Aorta (tissue), 5 donors: ENCODE results near the gene NOD2. TPM values are rescaled to one million over a fixed set of nuclear protein-coding genes. Genes with fewer than 3 reads are reported as not detected.

Experiments
- ATAC-seq: fragments of 200-7000 bp; cut with Tn5 transposase; one replicate; pipeline ENCODE4 v1.9.1; 2022; ENCODE audit warnings: moderate library complexity; ENCODE audit not compliant: low FRiP score
- DNase-seq, 2 donors: peaks; one replicate each; pipeline ENCODE4 v3.0.0-alpha.2; 2020
- H3K27ac ChIP-seq, 2 donors: one replicate each; pipeline ENCODE4 v1.5.1; 2013; ENCODE audit warnings: low read length in 2 of 2, mild to moderate bottlenecking in 2 of 2, moderate library complexity in 2 of 2, control low read depth in 1 of 2, inconsistent platforms in 1 of 2, low read depth in 1 of 2
- H3K27me3 ChIP-seq, 2 donors: one replicate each; pipeline ENCODE4 v1.6.1; 2013; ENCODE audit warnings: control low read depth in 1 of 2, low read length in 1 of 2, mild to moderate bottlenecking in 1 of 2, moderate library complexity in 1 of 2; ENCODE audit not compliant: insufficient read depth in 2 of 2, control insufficient read depth in 1 of 2
- H3K36me3 ChIP-seq, 2 donors: one replicate each; pipeline ENCODE4 v1.6.1; 2013; ENCODE audit warnings: control low read depth in 1 of 2, low read length in 1 of 2, mild to moderate bottlenecking in 1 of 2; ENCODE audit not compliant: insufficient read depth in 2 of 2, control insufficient read depth in 1 of 2
- H3K4me1 ChIP-seq, 2 donors: one replicate each; pipeline ENCODE4 v1.6.1; 2013; ENCODE audit warnings: low read length in 2 of 2, control low read depth in 1 of 2, mild to moderate bottlenecking in 1 of 2, moderate library complexity in 1 of 2; ENCODE audit not compliant: insufficient read depth in 2 of 2, control insufficient read depth in 1 of 2
- H3K4me3 ChIP-seq, 2 donors: one replicate each; pipeline ENCODE4 v1.5.1; 2013; ENCODE audit warnings: low read length in 2 of 2, control low read depth in 1 of 2, mild to moderate bottlenecking in 1 of 2
- H3K9me3 ChIP-seq: one replicate; pipeline ENCODE4 v1.6.1; 2013; ENCODE audit warnings: mild to moderate bottlenecking, low read length; ENCODE audit not compliant: control insufficient read depth
- WGBS, 2 donors: extraction: QIAGEN DNeasy Blood & Tissue Kit; methylation state at CpG; one replicate each; pipeline ENCODE4 v1.1.7; 2013; 5-methylcytosine and 5-hydroxymethylcytosine counted together
- intact Hi-C, 2 donors: fragments of 100-400 bp; cut with DNase I; formaldehyde crosslinking; loops; one replicate each; pipeline versions ENCODE4 v1.14.2 to v1.15.0; 2022
- polyA plus RNA-seq, 2 donors: library from polyadenylated mRNA; stranded (reverse); fragments of 200-250 nt; gene quantifications; one replicate each; pipeline ENCODE4 v1.2.3, GENCODE V29; 2013
- total RNA-seq, 2 donors: library from RNA; stranded (reverse); fragmentation: NEBNext Ultra II Directional; extraction: Animal tissue kit (Norgen Biotek cat#: 25700); gene quantifications; one replicate each; pipeline ENCODE4 v1.2.1, GENCODE V29; 2021
- donor health status: healthy with polysubstance abuse.
- donor health status: Bipolar disorder and iron deficiency.
- donor health status: DM: no; HTN: no; CAD: no.
- donor health status: DM: no; HTN: no; CAD: no.
- donor health status: DM: yes; HTN: yes; CAD: no.

Gene NOD2
- total and polyA plus RNA-seq, 4 donors, result 0.31 to 9.3 (median 2.0) TPM

DNA sequence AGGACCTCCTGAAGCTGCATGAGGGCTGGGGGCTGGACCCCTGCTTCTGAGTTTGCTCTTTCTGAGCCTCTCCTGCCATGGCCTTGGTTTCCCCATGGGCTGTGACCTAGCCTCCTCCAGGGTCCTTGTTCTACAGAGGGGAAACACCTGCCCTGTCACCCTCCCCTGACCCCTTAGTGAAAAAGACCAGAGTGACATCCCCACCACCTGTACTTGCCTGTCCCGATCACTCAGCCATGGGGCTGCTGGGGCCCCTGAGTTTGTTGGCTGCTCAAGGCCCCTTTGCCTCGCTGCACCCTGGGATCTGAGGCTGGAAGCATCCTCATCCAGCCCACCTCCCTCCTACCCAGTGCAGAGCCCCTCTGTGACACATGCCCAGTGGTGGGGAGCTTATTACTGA, 800 bp downstream of the NOD2 start:
- no peaks in the 10 kb centered on the region for H3K9me3 ChIP-seq
- no peak overlapping the region for H3K4me3 ChIP-seq
- H3K36me3 ChIP-seq, result no peaks in the 10 kb centered on the region
- ATAC-seq (no peak), DNase-seq (no peak)
- intact Hi-C loops, result loop anchor here in 1 of 2 donors (10.0 kb wide), 1 partner anchor 111 kb away; no protein-coding TSS in a partner anchor
- H3K27ac ChIP-seq, result no peak overlapping the region
- 94 to 97% methylated on average over 2 of the region's 2 CpGs for WGBS, 2 donors
- no peaks in the 10 kb centered on the region for H3K4me1 ChIP-seq
- H3K27me3 ChIP-seq, result no peaks in the 10 kb centered on the region

DNA sequence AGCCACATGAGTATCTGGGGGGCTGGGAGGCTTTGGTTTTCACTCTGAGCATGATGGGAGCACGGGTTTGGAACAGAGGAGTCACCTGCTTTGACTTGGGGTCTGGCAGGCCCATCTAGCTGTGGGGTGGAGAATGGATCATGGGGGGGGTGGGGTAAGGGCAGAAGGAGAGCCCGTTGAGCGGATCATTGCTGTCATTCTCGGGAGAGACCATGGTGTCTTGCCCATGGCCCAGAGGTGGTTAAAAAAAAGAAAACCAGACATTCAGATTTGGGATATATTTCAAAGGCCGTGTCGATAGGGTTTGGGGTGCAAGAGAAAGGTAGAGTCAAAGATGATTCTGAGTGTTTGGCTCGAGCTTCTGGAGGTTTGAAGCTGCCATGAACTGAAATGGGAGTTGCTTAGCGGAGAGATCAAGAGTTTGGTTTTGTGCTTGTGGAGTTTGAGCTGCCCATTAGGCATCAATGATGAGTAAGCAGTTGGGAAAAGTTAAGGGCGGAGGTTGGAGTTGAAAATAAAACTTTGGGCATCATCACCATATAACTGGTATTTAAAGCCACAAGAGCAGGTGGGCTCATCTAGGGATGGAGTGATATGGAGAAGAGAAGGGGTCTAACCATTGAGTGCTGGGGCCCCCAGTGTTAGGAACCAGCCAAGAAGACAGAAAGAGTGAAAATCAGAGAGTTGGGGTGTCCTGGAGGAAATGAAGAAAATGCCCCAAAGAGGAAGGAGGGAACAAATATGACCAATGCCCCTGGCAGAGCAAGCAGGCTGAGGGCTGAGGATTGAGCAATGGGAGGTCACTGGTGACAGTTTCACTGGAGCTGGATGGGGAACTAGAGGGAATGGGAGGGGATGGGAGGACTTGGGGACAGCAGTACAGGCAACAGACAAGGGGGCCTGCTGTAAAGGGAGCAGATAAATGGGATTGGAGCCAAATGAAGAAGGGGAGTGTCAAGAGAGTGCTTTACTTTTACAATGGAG, 1.9 kb downstream of the NOD2 start:
- no peak overlapping the region for H3K4me3 ChIP-seq
- no peak overlapping the region for H3K27ac ChIP-seq
- 96 to 98% methylated on average over 9 of the region's 9 CpGs for WGBS, 2 donors
- ATAC-seq (no peak), DNase-seq (peak in 1 of 2 donors; percentile 77)
- no peaks in the 10 kb centered on the region for H3K4me1 ChIP-seq
- intact Hi-C loops, result loop anchor here in 1 of 2 donors (5.0 to 10.0 kb wide), 2 partner anchors 47 to 109 kb away; partner anchors contain the start of gene CYLD
- no peaks in the 10 kb centered on the region for H3K27me3 ChIP-seq
- H3K9me3 ChIP-seq, result no peaks in the 10 kb centered on the region
- no peaks in the 10 kb centered on the region for H3K36me3 ChIP-seq

DNA sequence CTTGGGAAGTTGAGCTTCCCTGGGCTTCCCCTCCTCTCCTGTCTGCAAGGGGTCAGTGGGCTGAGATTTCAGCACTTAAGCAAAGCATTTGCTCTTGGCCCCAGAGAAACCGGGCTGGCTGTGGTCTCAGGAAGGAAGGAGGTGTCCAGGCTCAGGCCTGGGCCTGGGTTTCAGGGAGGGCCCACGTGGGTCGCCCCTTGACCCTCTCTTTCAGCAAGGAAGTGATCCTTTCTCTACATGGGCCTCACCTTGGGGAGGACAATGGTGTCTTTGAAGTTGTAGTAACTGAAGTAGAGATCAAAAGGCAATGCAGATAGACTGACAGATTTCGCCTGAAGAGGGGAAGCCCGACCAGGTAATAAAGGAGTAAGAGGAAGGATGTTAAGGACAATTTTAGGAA, 2.7 kb downstream of the NOD2 start:
- Histone ChIP-seq H3K4me3 (no peak overlapping the region), H3K27me3 (no peaks in the 10 kb centered on the region), H3K27ac (no peak overlapping the region), H3K9me3 (no peaks in the 10 kb centered on the region), H3K36me3 (no peaks in the 10 kb centered on the region), H3K4me1 (no peaks in the 10 kb centered on the region)
- intact Hi-C loops, result loop anchor here in 1 of 2 donors (5.0 to 10.0 kb wide), 2 partner anchors 46 to 109 kb away; partner anchors contain the start of gene CYLD
- WGBS, 2 donors, result 89 to 92% methylated on average over 5 of the region's 5 CpGs
- ATAC-seq (no peak), DNase-seq (no peak)

DNA sequence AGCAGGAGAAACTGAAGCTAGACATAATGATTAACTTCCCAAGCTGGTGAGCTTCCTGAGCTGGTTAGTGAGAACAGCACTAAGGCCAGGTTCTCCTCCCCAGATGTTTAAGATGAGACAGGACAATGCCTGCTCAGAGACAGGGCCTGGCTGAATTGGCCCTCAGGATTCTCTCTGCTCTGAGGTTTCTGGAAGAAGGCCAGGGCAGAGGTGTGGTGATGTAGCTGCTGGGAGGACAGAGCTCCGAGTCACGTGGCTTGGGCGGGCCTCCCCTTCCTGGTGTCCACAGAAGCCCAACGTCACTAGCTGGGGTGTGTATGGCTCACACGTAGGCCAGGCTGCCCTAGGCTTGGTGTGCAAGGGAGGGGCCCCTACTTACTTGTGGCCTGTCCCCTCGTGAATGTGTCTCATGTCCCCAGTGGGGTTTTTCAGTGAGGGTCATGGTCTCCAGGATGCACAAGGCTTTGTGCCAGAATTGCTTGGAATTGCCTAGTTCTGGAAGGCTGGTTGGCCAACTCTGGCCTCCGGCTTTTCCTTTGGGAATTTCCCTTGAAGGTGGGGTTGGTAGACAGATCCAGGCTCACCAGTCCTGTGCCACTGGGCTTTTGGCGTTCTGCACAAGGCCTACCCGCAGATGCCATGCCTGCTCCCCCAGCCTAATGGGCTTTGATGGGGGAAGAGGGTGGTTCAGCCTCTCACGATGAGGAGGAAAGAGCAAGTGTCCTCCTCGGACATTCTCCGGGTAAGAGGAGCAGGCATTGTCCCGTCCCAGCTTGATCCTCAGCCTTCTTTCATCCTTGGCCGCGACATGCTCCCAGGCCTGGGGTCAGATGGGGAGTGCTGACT, 3.4 kb downstream of the NOD2 start:
- Histone ChIP-seq H3K27me3 (no peaks in the 10 kb centered on the region), H3K4me3 (no peak overlapping the region), H3K4me1 (no peaks in the 10 kb centered on the region), H3K27ac (no peak overlapping the region), H3K9me3 (no peaks in the 10 kb centered on the region), H3K36me3 (no peaks in the 10 kb centered on the region)
- intact Hi-C loops, result loop anchor here in 1 of 2 donors (5.0 to 10.0 kb wide), 2 partner anchors 46 to 108 kb away; partner anchors contain the start of gene CYLD
- DNase-seq, result peak; percentile 89 to 92
- 73 to 75% methylated on average over 15 of the region's 15 CpGs for WGBS, 2 donors
- peak; percentile 63 for ATAC-seq

DNA sequence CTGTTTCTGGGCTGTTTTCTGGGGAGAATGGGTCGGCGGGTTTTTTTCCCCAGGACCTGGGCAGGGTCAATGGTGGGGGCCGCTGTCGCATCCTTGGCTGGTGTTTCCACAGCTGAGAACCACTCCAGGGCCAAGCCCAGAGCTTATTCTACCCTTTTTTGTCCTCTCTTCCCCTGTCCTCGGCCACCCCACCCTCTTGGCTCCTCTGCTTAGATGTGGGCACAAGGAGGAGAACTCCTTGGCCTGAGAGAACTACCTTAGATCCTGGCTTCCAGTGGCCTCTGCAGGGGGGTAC, 4.0 kb downstream of the NOD2 start:
- no peak overlapping the region for H3K27ac ChIP-seq
- 92 to 94% methylated on average over 5 of the region's 5 CpGs for WGBS, 2 donors
- intact Hi-C loops, result loop anchor here in 1 of 2 donors (5.0 to 10.0 kb wide), 2 partner anchors 45 to 107 kb away; partner anchors contain the start of gene CYLD
- H3K27me3 ChIP-seq, result no peaks in the 10 kb centered on the region
- no peaks in the 10 kb centered on the region for H3K4me1 ChIP-seq
- no peaks in the 10 kb centered on the region for H3K9me3 ChIP-seq
- no peak for DNase-seq
- H3K4me3 ChIP-seq, result no peak overlapping the region
- H3K36me3 ChIP-seq, result no peaks in the 10 kb centered on the region
- no peak for ATAC-seq

DNA sequence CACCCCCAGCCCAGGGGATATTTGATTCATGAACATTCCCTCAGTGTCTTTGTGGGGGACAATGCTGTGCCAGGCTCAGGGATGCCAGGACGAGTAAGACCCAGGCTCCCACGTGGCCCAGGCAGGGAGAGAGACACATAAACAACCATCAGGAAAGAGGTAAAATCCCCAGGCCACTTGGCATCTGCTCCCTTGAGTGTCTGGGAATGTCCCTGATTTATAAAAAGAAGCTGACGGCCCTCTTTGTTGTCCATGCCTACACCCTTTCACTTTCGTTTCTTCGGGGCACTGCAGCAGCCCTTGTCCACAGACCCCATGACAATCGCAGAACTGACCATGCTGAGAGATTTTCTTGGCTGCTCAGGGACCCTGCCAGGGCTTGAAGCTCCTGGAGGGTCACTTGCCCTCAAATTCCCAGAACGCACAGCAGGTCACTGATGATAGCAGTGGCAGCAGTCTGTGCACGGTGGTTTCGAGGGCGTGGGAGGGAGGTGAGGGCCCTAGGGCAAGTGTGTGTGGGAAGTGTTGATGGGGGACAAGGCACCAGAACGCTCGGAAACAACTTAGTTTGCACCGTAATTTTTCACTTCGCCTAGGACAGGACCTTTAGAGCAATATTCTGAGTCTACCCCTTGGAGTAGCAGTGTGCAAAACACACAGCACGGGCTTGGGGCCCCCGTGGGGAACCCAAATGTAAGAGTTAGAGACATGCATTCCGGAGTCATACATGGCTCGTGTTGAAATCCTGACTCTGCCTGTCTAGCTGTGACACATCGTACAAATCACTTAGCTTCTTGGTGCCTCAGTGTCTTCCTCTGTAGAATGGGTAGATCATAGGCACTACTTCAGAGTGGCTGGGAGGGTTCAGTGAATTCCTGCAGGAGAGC, 4.7 kb downstream of the NOD2 start:
- peak; percentile 65 for ATAC-seq
- Histone ChIP-seq H3K36me3 (no peaks in the 10 kb centered on the region), H3K4me1 (no peaks in the 10 kb centered on the region), H3K27me3 (no peaks in the 10 kb centered on the region), H3K4me3 (peak overlapping the region; percentile 5 to 78), H3K9me3 (no peaks in the 10 kb centered on the region), H3K27ac (no peak overlapping the region)
- DNase-seq, result peak in 1 of 2 donors; percentile 69
- intact Hi-C loops, result loop anchor here in 1 of 2 donors (5.0 to 10.0 kb wide), 2 partner anchors 44 to 107 kb away; partner anchors contain the start of gene CYLD
- 27 to 33% methylated on average over 19 of the region's 19 CpGs for whole genome bisulfite sequencing, 2 donors

DNA sequence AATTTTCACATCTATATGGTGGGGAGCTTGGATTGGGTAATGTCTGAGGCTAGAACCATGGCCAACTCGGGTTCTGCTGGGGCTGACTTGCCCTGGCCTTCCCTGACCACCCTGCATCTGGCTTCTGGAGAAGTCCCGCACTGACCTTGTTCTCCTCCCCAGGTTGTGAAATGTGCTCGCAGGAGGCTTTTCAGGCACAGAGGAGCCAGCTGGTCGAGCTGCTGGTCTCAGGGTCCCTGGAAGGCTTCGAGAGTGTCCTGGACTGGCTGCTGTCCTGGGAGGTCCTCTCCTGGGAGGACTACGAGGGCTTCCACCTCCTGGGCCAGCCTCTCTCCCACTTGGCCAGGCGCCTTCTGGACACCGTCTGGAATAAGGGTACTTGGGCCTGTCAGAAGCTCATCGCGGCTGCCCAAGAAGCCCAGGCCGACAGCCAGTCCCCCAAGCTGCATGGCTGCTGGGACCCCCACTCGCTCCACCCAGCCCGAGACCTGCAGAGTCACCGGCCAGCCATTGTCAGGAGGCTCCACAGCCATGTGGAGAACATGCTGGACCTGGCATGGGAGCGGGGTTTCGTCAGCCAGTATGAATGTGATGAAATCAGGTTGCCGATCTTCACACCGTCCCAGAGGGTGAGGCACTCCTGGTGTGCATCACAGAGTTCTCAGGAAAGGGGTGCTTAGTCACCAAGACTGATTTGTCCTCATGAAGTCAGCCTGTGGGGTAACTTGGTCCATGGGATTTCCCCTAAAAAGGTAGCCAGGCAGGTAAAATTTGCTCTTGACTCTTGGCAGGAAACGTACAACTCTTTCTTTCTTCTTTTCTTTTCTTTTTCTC, 6.1 kb downstream of the NOD2 start:
- ATAC-seq, result no peak
- H3K4me3 ChIP-seq, result no peak overlapping the region
- H3K36me3 ChIP-seq, result no peaks in the 10 kb centered on the region
- no peak overlapping the region for H3K27ac ChIP-seq
- H3K4me1 ChIP-seq, result no peaks in the 10 kb centered on the region
- peak in 1 of 2 donors; percentile 82 for DNase-seq
- no peaks in the 10 kb centered on the region for H3K27me3 ChIP-seq
- 90 to 91% methylated on average over 19 of the region's 19 CpGs for WGBS, 2 donors
- intact Hi-C loops, result loop anchor here in 1 of 2 donors (5.0 to 10.0 kb wide), 2 partner anchors 43 to 105 kb away; partner anchors contain the start of gene CYLD
- peaks cover 5% of the 10 kb centered on the region for H3K9me3 ChIP-seq
